Measurements from ENCODE around the gene DEPDC1. TPM values are rescaled to one million over a fixed set of nuclear protein-coding genes. Genes with fewer than 3 reads are reported as not detected.

The DEPDC1 gene
- total RNA-seq, 6 experiments from 2014 or later = 0.15 to 1.4 (median 0.43) TPM; not detected in 1

- intact Hi-C loops (cut with DNase I) = no loop called here
- Histone ChIP-seq H3K4me3 (no peak overlapping the region), H3K9me3 (no peaks in the 10 kb centered on the region), H3K4me1 (no peaks in the 10 kb centered on the region), H3K27me3 (no peaks in the 10 kb centered on the region), H3K27ac (no peak overlapping the region), H3K36me3 (no peaks in the 10 kb centered on the region)
- TF ChIP-seq CTCF (IDR thresholded peaks at IDR 0.05) (no peak), POLR2A (IDR thresholded peaks at IDR 0.05) (no peak)
- no peak for DNase-seq
- no peak for ATAC-seq
- WGBS (ENCODE audit: insufficient coverage, low coverage, low lambda C conversion rate, missing lambda C conversion rate) = 57% methylated on average over 4 of the region's 4 CpGs
Observed at GRCh38 chr1:68429233-68429808, 67.6 kb downstream of the DEPDC1 start.

GRCh38 chr1:68426594-68426993, 70.3 kb downstream of the DEPDC1 start:
- H3K27me3 ChIP-seq = no peaks in the 10 kb centered on the region
- no peaks in the 10 kb centered on the region for H3K36me3 ChIP-seq
- no peak overlapping the region for H3K27ac ChIP-seq
- H3K9me3 ChIP-seq = no peaks in the 10 kb centered on the region
- 76% methylated on average over 2 of the region's 2 CpGs for WGBS (ENCODE audit: insufficient coverage, low coverage, low lambda C conversion rate, missing lambda C conversion rate)
- DNase-seq = no peak
- TF ChIP-seq CTCF (IDR thresholded peaks at IDR 0.05) (no peak), POLR2A (IDR thresholded peaks at IDR 0.05) (no peak)
- ATAC-seq = no peak
- intact Hi-C loops (cut with DNase I) = no loop called here
- H3K4me1 ChIP-seq = no peaks in the 10 kb centered on the region
- H3K4me3 ChIP-seq = no peak overlapping the region

Small RNA genes lying within 50 kb of the gene (small RNA-seq; reads per million reads assigned to genes)
- gene TXNP2 = 0 reads per million in 2 experiments

Other genes with a start within 250 kb of the DEPDC1 start
- gene RPE65, start 47.1 kb downstream of the DEPDC1 start, total RNA-seq = not detected